GM19035 (cell line): Measurements from ENCODE around the gene NHLH2.

Experiments
- ATAC-seq: cut with Tn5 transposase; IDR thresholded peaks from one replicate; pipeline ENCODE4 v1.9.1; 2021; ENCODE audit not compliant: unreplicated experiment

NHLH2 gene

DNA sequence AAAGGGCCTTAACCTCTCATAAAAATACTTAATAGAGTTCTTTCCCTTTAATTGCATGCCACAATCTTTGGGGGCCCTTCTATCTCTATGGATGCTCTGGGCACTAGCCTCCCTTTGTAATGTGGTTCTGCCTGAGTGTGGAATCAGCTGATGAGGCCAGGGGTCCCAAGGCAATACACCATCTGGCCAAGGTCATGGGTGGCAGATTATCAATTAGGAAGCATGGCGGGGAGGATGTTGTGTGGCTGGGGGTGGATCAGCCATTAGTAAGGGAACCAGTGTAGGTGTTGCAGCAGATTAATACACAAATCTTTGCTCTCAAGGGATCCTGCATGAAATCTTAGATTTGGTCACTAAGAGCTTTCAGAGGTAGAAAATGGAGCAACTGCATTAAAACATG is 35.3 kb downstream of the NHLH2 start:
- ATAC-seq = no peak

DNA sequence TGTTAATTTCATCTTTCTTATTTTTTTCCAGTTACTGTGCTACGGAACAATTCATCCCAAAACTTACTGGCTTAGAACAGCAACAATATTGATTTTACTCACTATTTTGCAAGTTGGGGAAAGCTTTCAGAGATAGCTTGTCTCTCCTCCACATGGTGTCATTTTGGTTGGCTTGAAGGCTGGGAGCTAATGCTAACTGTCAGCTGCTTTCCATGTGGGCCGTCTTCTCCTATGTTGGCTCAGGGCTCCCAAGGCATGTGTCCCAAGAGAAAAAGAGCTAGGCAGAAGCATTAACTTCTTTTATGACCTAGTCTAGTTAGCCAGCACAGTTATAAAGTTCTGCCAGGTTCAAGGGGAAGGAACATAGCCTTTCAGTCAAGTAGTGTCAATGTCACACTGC is 38.5 kb downstream of the NHLH2 start:
- ATAC-seq = no peak

- no peak for ATAC-seq
These were observed 43.4 kb downstream of the NHLH2 start for GRCh38 chr1:115797486-115797885.

GRCh38 chr1:115796897-115797296 is 44.0 kb downstream of the NHLH2 start:
- no peak for ATAC-seq

- ATAC-seq = no peak
These were observed 44.9 kb downstream of the NHLH2 start for GRCh38 chr1:115796036-115796435.

GRCh38 chr1:115794976-115795639 is 45.8 kb downstream of the NHLH2 start:
- no peak for ATAC-seq

DNA sequence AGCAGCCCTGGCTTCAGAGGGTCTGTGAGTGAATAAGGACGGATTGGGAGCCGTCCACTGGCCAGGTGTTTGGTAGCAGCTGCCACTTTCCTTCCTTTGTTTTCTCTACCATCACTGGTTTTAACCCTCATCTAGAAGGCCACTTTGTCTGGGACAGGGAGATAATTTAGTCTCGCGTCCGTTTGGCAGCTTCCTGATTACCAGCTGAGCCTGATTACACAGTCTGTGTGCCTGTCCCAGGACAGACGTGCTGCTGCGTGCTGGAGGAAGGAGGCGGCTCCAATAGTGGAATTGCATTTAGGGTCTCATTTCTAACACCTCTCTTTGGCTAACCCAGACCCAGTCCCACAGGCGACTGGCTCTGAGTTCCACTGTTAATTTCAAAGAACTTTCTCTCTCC is 47.8 kb downstream of the NHLH2 start:
- ATAC-seq = no peak

DNA sequence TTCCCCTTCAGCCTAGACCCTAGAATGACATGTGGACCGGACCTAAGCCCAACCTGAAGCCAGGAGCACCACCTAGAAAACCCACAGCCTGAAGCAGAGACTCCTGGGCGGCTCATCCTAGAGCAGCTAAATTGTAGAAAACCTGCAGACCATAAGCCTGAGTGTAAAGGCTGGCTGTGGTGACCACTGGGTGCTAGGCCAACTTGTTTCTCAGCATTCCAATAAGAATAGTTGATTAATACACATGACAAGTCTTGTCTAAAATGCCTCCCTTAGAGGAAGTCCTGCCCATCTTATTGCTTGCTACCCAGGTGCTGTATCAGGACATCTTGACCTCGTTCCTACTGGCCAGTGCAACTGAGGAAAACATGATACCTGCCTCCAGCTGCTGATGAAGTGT is 49.1 kb downstream of the NHLH2 start:
- ATAC-seq = no peak

- no peak for ATAC-seq
These were observed 50.1 kb downstream of the NHLH2 start for GRCh38 chr1:115790846-115791245.

- ATAC-seq = no peak
These were observed 50.6 kb downstream of the NHLH2 start for GRCh38 chr1:115790356-115790755.
